ENCODE measurements around the gene FCGBP.
"Not testable (repeated sequence)": the region's sequence is repeated elsewhere in the genome, so short reads cannot be mapped to it uniquely, and the experiment has no call there.

FCGBP gene

GRCh38 chr19:39916236-39916635 lies 18.2 kb downstream of the FCGBP start:
- no peak for FAIRE-seq

- FAIRE-seq, result no peak
Observed at GRCh38 chr19:39915848-39916215, 18.6 kb downstream of the FCGBP start.

GRCh38 chr19:39915101-39915847 lies 19.2 kb downstream of the FCGBP start:
- no peak for FAIRE-seq

- FAIRE-seq, result no peak
Observed at GRCh38 chr19:39913682-39914333, 20.6 kb downstream of the FCGBP start.

GRCh38 chr19:39908803-39909202 lies 25.6 kb downstream of the FCGBP start:
- FAIRE-seq, result no peak

- FAIRE-seq, result no peak
Observed at GRCh38 chr19:39906820-39907611, 27.4 kb downstream of the FCGBP start.

- FAIRE-seq, result no peak
Observed at GRCh38 chr19:39906283-39906682, 28.2 kb downstream of the FCGBP start.

- not testable (repeated sequence) for FAIRE-seq
Observed at GRCh38 chr19:39903486-39904091, 30.8 kb downstream of the FCGBP start.

- not testable (repeated sequence) for FAIRE-seq
Observed at GRCh38 chr19:39902326-39902725, 32.1 kb downstream of the FCGBP start.

- FAIRE-seq, result not testable (repeated sequence)
Observed at GRCh38 chr19:39901681-39902080, 32.8 kb downstream of the FCGBP start.

GRCh38 chr19:39898858-39899257 lies 35.6 kb downstream of the FCGBP start:
- not testable (repeated sequence) for FAIRE-seq

- FAIRE-seq, result not testable (repeated sequence)
Observed at GRCh38 chr19:39897511-39898245, 36.8 kb downstream of the FCGBP start.

GRCh38 chr19:39895096-39895495 lies 39.3 kb downstream of the FCGBP start:
- not testable (repeated sequence) for FAIRE-seq

- FAIRE-seq, result not testable (repeated sequence)
Observed at GRCh38 chr19:39894236-39894606, 40.2 kb downstream of the FCGBP start.

GRCh38 chr19:39893366-39894235 lies 40.8 kb downstream of the FCGBP start:
- FAIRE-seq, result not testable (repeated sequence)

GRCh38 chr19:39892506-39892902 lies 41.9 kb downstream of the FCGBP start:
- not testable (repeated sequence) for FAIRE-seq

GRCh38 chr19:39891660-39892505 lies 42.6 kb downstream of the FCGBP start:
- not testable (repeated sequence) for FAIRE-seq

- FAIRE-seq, result no peak
Observed at GRCh38 chr19:39890755-39891551, 43.5 kb downstream of the FCGBP start.
